GM18907 (cell line): ENCODE measurements around the gene MAX.
"Not testable (repeated sequence)": the region's sequence is repeated elsewhere in the genome, so short reads cannot be mapped to it uniquely, and the experiment has no call there.

ENCODE experiments used
- ATAC-seq: cut with Tn5 transposase; IDR thresholded peaks from one replicate; pipeline ENCODE4 v1.9.1; 2021; ENCODE audit warnings: mild to moderate bottlenecking, moderate library complexity; ENCODE audit not compliant: unreplicated experiment

MAX gene

GRCh38 chr14:65040666-65041433 lies 61.5 kb downstream of the MAX start:
- ATAC-seq: no peak

- ATAC-seq: no peak
Observed at GRCh38 chr14:65038966-65039365, 63.4 kb downstream of the MAX start.

DNA sequence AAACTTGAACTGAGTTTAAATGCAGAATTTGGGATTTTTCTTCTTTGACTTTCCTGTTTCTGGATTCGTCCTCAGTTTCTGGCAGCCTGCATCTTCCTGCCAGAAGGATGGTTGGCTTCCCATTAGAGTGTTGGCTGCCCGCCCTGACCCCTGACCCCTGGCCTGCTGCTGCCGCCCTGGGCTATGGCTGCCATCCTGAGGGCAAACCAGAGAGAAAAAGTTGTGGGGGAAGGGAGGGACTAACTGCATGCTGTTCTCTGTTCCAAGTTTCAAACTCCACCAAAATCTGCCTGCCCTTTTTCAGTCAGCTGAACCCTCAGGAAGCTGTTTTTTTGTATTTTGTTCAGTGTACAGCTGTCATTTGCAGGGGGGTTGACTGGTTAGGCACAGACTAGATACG lies 67.3 kb downstream of the MAX start:
- ATAC-seq: no peak

DNA sequence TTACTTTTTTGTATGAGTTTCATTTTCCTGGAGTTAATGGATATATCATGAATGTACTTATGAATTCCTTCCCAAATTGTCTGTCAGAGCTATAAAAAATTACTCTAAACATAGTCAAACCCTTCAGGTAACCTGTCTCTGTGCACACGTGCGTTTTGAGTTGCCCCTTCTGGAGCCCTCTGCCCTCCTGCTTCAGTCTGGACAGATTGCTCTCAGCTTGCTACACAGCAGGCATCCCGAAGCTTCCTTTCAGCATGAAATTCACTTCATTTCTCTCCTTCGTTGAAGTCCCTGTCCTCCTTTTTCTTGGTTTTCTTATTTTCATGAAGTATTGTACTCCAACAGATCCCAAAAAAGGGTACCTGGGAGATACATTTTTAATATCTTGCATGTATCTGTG lies 68.3 kb downstream of the MAX start:
- ATAC-seq: no peak

- no peak for ATAC-seq
Observed at GRCh38 chr14:65033181-65033580, 69.1 kb downstream of the MAX start.

- no peak for ATAC-seq
Observed at GRCh38 chr14:65032319-65032718, 70.0 kb downstream of the MAX start.

- ATAC-seq: not testable (repeated sequence)
Observed at GRCh38 chr14:65031321-65031720, 71.0 kb downstream of the MAX start.

DNA sequence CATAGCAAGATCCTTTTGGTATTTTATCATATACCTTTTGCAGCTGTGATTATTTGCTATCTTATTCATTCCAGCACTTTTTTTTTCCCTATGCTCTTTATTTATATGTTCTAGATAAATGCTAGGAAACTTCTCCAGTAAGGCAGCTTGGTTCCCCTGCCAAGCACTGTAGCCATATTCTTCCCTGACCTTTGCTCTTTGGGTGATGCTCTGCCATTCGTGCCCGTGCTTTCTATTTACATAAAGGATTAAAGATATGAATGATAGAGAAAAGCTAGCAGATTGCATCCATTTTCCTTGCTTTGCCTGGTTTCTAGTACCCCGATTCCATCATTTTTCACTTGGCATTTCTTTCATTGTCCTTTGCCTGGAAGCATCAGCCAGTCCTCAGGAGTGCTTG lies 73.4 kb downstream of the MAX start:
- no peak for ATAC-seq

- no peak for ATAC-seq
Observed at GRCh38 chr14:65027127-65027799, 75.1 kb downstream of the MAX start.

- ATAC-seq: no peak
Observed at GRCh38 chr14:65026526-65026925, 75.8 kb downstream of the MAX start.

DNA sequence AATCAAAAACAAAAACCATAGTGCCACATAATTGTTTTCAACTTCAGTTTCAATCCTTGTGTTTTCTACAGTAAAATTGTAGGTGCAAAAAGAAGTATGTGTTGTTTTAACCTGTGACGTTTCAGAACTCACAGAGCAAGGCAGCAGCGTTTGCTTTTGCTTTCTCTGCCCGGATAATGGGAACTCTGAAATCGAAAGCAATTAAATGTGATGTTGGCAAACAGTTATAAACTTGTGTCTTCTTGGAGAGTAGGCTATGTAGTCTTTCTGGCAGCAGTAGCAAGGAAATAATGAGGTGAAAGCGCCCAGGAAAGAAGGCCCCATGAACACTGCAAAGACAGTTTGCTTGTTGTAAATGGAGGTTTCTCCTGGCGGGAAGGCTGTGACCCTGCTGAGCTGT lies 76.5 kb downstream of the MAX start:
- no peak for ATAC-seq
